ENCODE results near the gene TMEM170B. TPM values are rescaled to one million over a fixed set of nuclear protein-coding genes. Genes with fewer than 3 reads are reported as not detected.

TMEM170B gene
- total RNA-seq, 4 donors from 2014 or later = 2.0 to 15.3 (median 10.8) TPM

DNA sequence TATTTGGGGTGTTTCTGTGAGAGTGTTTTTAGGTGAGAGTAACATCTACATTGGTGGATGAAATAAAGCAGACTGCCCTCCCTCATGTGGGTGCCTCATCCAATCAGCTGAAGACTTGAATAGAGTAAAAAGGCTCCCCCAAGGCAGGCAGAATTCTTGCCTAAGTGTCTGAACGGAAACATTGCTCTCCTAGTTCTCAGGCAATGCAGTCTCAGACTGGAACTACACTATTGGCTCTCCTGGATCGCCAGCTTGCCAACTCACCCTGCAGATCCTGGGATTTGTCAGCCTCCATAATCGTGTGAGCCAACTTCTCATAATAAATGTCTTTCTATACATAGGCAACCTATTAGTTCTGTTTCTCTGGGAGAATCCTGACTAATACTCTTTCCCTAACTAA lies 5.5 kb upstream of the TMEM170B start:
- Histone ChIP-seq H3K4me1 (no peaks in the 10 kb centered on the region), H3K36me3 (no peaks in the 10 kb centered on the region), H3K27me3 (no peaks in the 10 kb centered on the region), H3K9me3 (no peaks in the 10 kb centered on the region), H3K4me3 (no peak overlapping the region), H3K27ac (no peak overlapping the region)
- TF ChIP-seq, protein P1, sequence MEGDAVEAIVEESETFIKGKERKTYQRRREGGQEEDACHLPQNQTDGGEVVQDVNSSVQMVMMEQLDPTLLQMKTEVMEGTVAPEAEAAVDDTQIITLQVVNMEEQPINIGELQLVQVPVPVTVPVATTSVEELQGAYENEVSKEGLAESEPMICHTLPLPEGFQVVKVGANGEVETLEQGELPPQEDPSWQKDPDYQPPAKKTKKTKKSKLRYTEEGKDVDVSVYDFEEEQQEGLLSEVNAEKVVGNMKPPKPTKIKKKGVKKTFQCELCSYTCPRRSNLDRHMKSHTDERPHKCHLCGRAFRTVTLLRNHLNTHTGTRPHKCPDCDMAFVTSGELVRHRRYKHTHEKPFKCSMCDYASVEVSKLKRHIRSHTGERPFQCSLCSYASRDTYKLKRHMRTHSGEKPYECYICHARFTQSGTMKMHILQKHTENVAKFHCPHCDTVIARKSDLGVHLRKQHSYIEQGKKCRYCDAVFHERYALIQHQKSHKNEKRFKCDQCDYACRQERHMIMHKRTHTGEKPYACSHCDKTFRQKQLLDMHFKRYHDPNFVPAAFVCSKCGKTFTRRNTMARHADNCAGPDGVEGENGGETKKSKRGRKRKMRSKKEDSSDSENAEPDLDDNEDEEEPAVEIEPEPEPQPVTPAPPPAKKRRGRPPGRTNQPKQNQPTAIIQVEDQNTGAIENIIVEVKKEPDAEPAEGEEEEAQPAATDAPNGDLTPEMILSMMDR (IDR thresholded peaks at IDR 0.05) = no peak
- no peak for TF ChIP-seq POLR2A (IDR thresholded peaks at IDR 0.05)
- no peak for DNase-seq
- intact Hi-C loops (cut with DNase I; ENCODE audit: low total_unique reads) = no loop called here

DNA sequence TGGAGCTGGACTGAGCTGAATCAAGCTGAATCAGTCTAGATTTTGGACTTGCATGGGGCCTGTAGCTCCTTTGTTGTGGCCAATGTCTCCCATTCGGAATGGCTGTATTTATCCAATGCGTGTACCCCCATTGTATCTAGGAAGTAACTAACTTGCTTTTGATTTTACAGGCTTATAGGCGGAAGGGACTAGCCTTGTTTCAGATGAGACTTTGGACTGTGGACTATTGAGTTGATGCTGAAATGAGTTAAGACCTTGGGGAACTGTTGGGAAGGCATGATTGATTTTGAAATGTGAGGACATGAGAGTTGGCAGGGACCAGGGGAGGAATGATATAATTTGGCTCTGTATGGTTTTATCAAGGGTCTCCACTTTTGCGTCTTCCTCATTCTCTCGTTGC lies 3.0 kb upstream of the TMEM170B start:
- intact Hi-C loops (cut with DNase I; ENCODE audit: low total_unique reads) = no loop called here

DNA sequence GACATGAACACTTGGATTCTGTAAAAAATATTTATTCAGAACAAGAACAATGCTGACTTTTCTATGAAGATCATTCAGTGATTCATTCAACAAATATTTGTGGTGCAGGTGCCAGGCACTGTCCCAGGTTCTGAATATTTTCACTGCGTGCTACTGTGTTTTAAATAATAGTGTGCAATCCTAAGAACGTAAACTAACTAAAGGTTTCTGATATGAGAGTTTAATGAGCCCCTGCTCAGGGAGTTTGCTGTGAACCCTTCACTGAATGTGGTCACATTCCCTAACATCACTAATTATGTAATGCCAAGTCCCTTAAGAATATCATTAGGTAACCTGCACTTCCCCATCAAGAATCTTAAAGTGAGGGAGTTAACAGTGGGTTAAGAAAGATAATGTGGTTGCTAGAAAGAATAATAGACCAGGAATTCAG lies 1.7 kb upstream of the TMEM170B start:
- Histone ChIP-seq H3K36me3 (no peaks in the 10 kb centered on the region), H3K4me1 (peaks cover 0 to 5% of the 10 kb centered on the region in 2 donors), H3K27ac (no peak overlapping the region), H3K4me3 (no peak overlapping the region), H3K27me3 (no peaks in the 10 kb centered on the region), H3K9me3 (no peaks in the 10 kb centered on the region)
- TF ChIP-seq, protein P1 (IDR thresholded peaks at IDR 0.05) = no peak
- no peak for TF ChIP-seq POLR2A (IDR thresholded peaks at IDR 0.05)
- intact Hi-C loops (cut with DNase I; ENCODE audit: low total_unique reads) = no loop called here
- DNase-seq = no peak

More for the DNA sequence above, 3.0 kb upstream of the TMEM170B start:
- Histone ChIP-seq H3K27me3 (no peaks in the 10 kb centered on the region), H3K4me3 (no peak overlapping the region), H3K36me3 (no peaks in the 10 kb centered on the region), H3K4me1 (peaks cover 0 to 5% of the 10 kb centered on the region in 2 donors), H3K27ac (no peak overlapping the region), H3K9me3 (no peaks in the 10 kb centered on the region)
- no peak for DNase-seq
- TF ChIP-seq, protein P1 (IDR thresholded peaks at IDR 0.05) = no peak
- TF ChIP-seq POLR2A (IDR thresholded peaks at IDR 0.05) = no peak

DNA sequence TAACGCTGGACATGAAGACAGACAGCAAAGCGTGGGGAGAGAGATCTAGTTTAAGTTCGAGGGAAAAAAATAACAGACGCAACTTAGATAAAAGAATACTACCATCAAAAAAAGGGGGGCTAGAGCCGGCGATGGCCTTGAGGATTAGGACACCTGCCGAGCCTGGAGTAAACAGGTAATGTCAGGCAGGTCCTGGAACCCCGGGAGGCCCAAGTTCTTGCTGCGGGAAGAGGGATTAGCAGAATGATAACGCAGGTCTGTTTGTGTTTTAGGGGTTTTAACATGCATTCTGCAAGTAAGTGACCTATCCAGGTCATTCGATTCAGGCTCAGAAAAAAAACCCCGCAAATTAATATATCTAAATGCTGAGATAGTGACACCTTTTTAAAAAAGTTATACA lies 754 bp upstream of the TMEM170B start:
- Histone ChIP-seq H3K36me3 (no peaks in the 10 kb centered on the region), H3K4me1 (peaks cover 0 to 5% of the 10 kb centered on the region in 2 donors), H3K27me3 (no peaks in the 10 kb centered on the region), H3K4me3 (peak overlapping the region; percentile 56 to 98), H3K27ac (peak overlapping the region; percentile 70 to 91), H3K9me3 (no peaks in the 10 kb centered on the region)
- intact Hi-C loops (cut with DNase I; ENCODE audit: low total_unique reads) = no loop called here
- no peak for TF ChIP-seq POLR2A (IDR thresholded peaks at IDR 0.05)
- TF ChIP-seq, protein P1 (IDR thresholded peaks at IDR 0.05) = no peak
- peak in 1 of 2 donors; percentile 21 for DNase-seq

DNA sequence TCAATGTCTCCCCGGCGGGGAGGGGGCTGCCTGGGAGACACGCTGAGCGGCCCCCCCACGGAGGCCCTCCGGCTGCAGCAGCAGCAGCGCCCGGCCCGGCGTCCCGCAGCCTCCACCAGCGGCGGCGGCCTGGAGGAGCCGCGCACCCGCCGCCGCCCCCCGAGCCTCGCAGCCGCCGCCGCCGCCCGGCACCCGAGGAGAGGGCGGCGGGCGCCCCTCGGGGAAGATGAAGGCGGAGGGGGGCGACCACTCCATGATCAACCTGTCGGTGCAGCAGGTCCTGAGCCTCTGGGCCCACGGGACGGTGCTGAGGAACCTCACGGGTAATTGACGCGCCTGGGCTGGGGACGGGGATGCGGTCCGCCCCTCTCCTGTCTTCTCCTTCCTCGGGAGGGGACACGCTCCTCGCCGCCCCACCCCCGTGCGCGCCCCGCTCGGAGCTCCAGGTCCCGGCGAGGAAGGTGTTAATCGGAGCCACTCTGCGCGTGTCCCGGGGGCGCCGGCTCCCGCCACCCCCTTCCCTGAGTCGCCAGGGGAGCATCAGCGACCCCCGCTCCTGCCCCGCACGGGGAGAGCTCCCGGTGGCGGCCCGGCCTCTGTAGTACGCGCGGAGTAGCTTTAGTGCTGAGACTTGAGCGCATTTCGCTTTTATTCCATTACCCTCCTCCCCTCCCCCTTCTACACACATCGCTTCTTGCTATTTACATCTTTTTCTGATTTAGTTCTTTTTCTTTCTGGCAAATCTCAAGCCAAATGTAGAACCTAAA lies 686 bp downstream of the TMEM170B start:
- peak overlapping the region; percentile 70 to 91 for H3K27ac ChIP-seq
- intact Hi-C loops (cut with DNase I; ENCODE audit: low total_unique reads) = no loop called here
- peak overlapping the region; percentile 56 to 98 for H3K4me3 ChIP-seq
- TF ChIP-seq, protein P1 (IDR thresholded peaks at IDR 0.05) = no peak
- TF ChIP-seq POLR2A (IDR thresholded peaks at IDR 0.05) = peak; percentile 10 to 21
- peak; percentile 31 to 34 for DNase-seq
- no peaks in the 10 kb centered on the region for H3K9me3 ChIP-seq
- no peaks in the 10 kb centered on the region for H3K36me3 ChIP-seq
- peaks cover 0 to 5% of the 10 kb centered on the region in 2 donors for H3K4me1 ChIP-seq
- no peaks in the 10 kb centered on the region for H3K27me3 ChIP-seq

Data from uterus (tissue), 4 donors.